GM12878 (cell line): Measurements from ENCODE around the gene FAM217B. TPM values are rescaled to one million over a fixed set of nuclear protein-coding genes. Genes with fewer than 3 reads are reported as not detected.

Source experiments
- ATAC-seq: fragments of 200-7000 bp; cut with Tn5 transposase; 3 replicates; pipeline ENCODE4 v1.9.1; 2020; ENCODE audit warnings: mild to moderate bottlenecking, moderate library complexity
- BruUV-seq: library from RNA; stranded (reverse); fragments of 400-500 nt; replicated peaks from 2 replicates; lab custom pipeline; 2021; lab: Mats Ljungman, UMichigan
- CTCF ChIA-PET: fragments of 300-600 bp; sonication (Branson Sonifier 250); formaldehyde crosslinking; extraction: SDS; loops from one replicate; lab custom pipeline; 2021; ENCODE audit warnings: inconsistent platforms; lab: Yijun Ruan, JAX
- POLR2A ChIA-PET: fragments of 350-600 bp; formaldehyde crosslinking; extraction: SDS; loops from one replicate; lab custom pipeline; 2021; ENCODE audit warnings: inconsistent platforms; lab: Charles Lee
- RAD21 ChIA-PET: fragments of 300-600 bp; sonication (Branson Sonifier 250); formaldehyde crosslinking; loops from one replicate; lab custom pipeline; 2023; ENCODE audit warnings: antibody characterized with exemption; ENCODE audit not compliant: unreplicated experiment; lab: Charles Lee
- SMC1A ChIA-PET: fragments of 300-600 bp; sonication (Branson Sonifier 250); formaldehyde crosslinking; loops from one replicate; lab custom pipeline; 2023; ENCODE audit not compliant: unreplicated experiment, uncharacterized antibody; lab: Charles Lee
- DNase-seq: peaks from one replicate; pipeline ENCODE4 v3.0.0-alpha.2; 2011; ENCODE audit warnings: low read depth, low spot score
- FAIRE-seq: peaks from 3 replicates; lab custom pipeline; 2011; peaks lifted over from hg19 to GRCh38; lab: Jason Lieb, UNC
- H2AFZ ChIP-seq: 2 replicates; pipeline ENCODE4 v1.6.0; 2011; ENCODE audit warnings: low read depth, low read length, control low read depth; ENCODE audit not compliant: control insufficient read depth
- H3K27ac ChIP-seq: 2 replicates; pipeline ENCODE4 v1.5.1; 2011; ENCODE audit warnings: control low read depth; ENCODE audit not compliant: control insufficient read depth, insufficient read depth
- H3K27me3 ChIP-seq, 2 experiments: replicated peaks in 1 of 2; 2 replicates each; pipeline versions ENCODE4 v1.6.0 to v1.6.1; 2011; ENCODE audit warnings: low read length in 1 of 2; ENCODE audit not compliant: control insufficient read depth in 2 of 2, insufficient read depth in 2 of 2
- H3K36me3 ChIP-seq, 2 experiments: 2 replicates each; pipeline ENCODE4 v1.5.1; 2011; ENCODE audit warnings: low read length in 1 of 2; ENCODE audit not compliant: control insufficient read depth in 2 of 2, insufficient read depth in 2 of 2
- H3K4me1 ChIP-seq: 2 replicates; pipeline ENCODE4 v1.6.1; 2011; ENCODE audit warnings: mild to moderate bottlenecking, low read length, moderate library complexity, mixed read lengths; ENCODE audit not compliant: control insufficient read depth, insufficient read depth
- H3K4me2 ChIP-seq: 2 replicates; pipeline ENCODE4 v1.6.0; 2011; ENCODE audit warnings: control low read depth; ENCODE audit not compliant: control insufficient read depth, insufficient read depth
- H3K4me3 ChIP-seq: fragments of 200-600 bp; sonication (generic); 2 replicates; pipeline ENCODE4 v1.5.1; 2016
- H3K79me2 ChIP-seq: 2 replicates; pipeline ENCODE4 v1.6.0; 2011; ENCODE audit warnings: low read length; ENCODE audit not compliant: control insufficient read depth, insufficient read depth
- H3K9ac ChIP-seq: 2 replicates; pipeline ENCODE4 v1.8.0; 2011; ENCODE audit warnings: low read length, control low read depth, mixed read lengths; ENCODE audit not compliant: control insufficient read depth, insufficient read depth
- H3K9me3 ChIP-seq: replicated peaks from 3 replicates; pipeline ENCODE4 v1.5.1; 2011; ENCODE audit warnings: mild to moderate bottlenecking, low read length; ENCODE audit not compliant: control insufficient read depth, insufficient read depth
- H4K20me1 ChIP-seq: 2 replicates; pipeline ENCODE4 v1.6.0; 2011; ENCODE audit not compliant: control insufficient read depth, insufficient read depth
- ATF7 ChIP-seq: fragments of 450-650 bp; IDR thresholded peaks from 2 replicates; pipeline ENCODE4 v1.6.1; 2016; ENCODE audit warnings: low read depth, mild to moderate bottlenecking
- ESRRA ChIP-seq: IDR thresholded peaks from 2 replicates; pipeline ENCODE4 v1.6.1; 2012; ENCODE audit warnings: mild to moderate bottlenecking, low read length, improper control_type of control experiment
- FOS ChIP-seq: IDR thresholded peaks from 3 replicates; pipeline ENCODE4 v1.6.1; 2011; ENCODE audit warnings: borderline replicate concordance; ENCODE audit not compliant: insufficient read length; ENCODE audit errors: extremely low read depth
- FOXK2 ChIP-seq: fragments of 450-650 bp; IDR thresholded peaks from 2 replicates; pipeline ENCODE4 v1.6.1; 2017; ENCODE audit warnings: mild to moderate bottlenecking, moderate library complexity
- GABPA ChIP-seq: IDR thresholded peaks from 2 replicates; pipeline ENCODE4 v1.6.1; 2014; ENCODE audit warnings: antibody characterized with exemption, low read depth, mild to moderate bottlenecking, inconsistent platforms
- KAT2A ChIP-seq: conservative IDR thresholded peaks from 2 replicates; pipeline ENCODE4 v1.6.1; 2011; ENCODE audit warnings: low read depth, low read length; ENCODE audit not compliant: control insufficient read depth
- MXI1 ChIP-seq: fragments of 150-350 bp; IDR thresholded peaks from 2 replicates; pipeline ENCODE4 v1.6.1; 2011; ENCODE audit warnings: low read depth, mild to moderate bottlenecking, inconsistent platforms, low read length, improper control_type of control experiment
- MYC ChIP-seq: IDR thresholded peaks from 2 replicates; pipeline ENCODE4 v1.6.1; 2011; ENCODE audit warnings: mild to moderate bottlenecking, low read length, moderate library complexity, inconsistent platforms; ENCODE audit not compliant: insufficient read depth, insufficient replicate concordance, insufficient read length, severe bottlenecking
- NR2C2 ChIP-seq: IDR thresholded peaks from 2 replicates; pipeline ENCODE4 v1.6.1; 2011; ENCODE audit warnings: borderline replicate concordance, low read depth; ENCODE audit not compliant: control insufficient read depth, insufficient read length
- PBX3 ChIP-seq: IDR thresholded peaks from 2 replicates; pipeline ENCODE4 v1.6.1; 2011; ENCODE audit warnings: mild to moderate bottlenecking, low read depth, low read length, moderate library complexity; ENCODE audit not compliant: insufficient replicate concordance
- POLR2AphosphoS2 ChIP-seq: IDR thresholded peaks from 2 replicates; pipeline ENCODE4 v1.6.1; 2011; ENCODE audit warnings: low read depth, mild to moderate bottlenecking, low read length, improper control_type of control experiment, moderate library complexity
- SUZ12 ChIP-seq: fragments of 200-600 bp; sonication (generic); IDR thresholded peaks from one replicate; pipeline ENCODE4 v1.6.1; 2018; ENCODE audit warnings: antibody characterized with exemption, mild to moderate bottlenecking; ENCODE audit not compliant: unreplicated experiment
- TARDBP ChIP-seq: IDR thresholded peaks from 2 replicates; pipeline ENCODE4 v1.6.1; 2016; ENCODE audit warnings: borderline replicate concordance
- ZBTB4 ChIP-seq: fragments of 450-650 bp; formaldehyde crosslinking; IDR thresholded peaks from 2 replicates; pipeline ENCODE4 v1.4.0; 2022; ENCODE audit warnings: mild to moderate bottlenecking, moderate library complexity
- ZNF687 ChIP-seq: fragments of 450-650 bp; IDR thresholded peaks from 2 replicates; pipeline ENCODE4 v1.6.1; 2017; ENCODE audit warnings: mild to moderate bottlenecking, moderate library complexity
- WGBS: methylation state at CpG from one replicate; pipeline ENCODE4 v1.1.6; 2016; ENCODE audit warnings: low lambda C conversion rate; ENCODE audit not compliant: insufficient replicate concordance, insufficient coverage; ENCODE audit errors: missing lambda C conversion rate; 5-methylcytosine and 5-hydroxymethylcytosine counted together
- in situ Hi-C: fragments of 300-500 bp; cut with MboI; formaldehyde crosslinking; loops from 9 replicates; pipeline ENCODE4 v1.14.3; 2018; ENCODE audit warnings: mixed read lengths
- intact Hi-C: fragments of 100-400 bp; cut with micrococcal nuclease; formaldehyde crosslinking; loops from one replicate; pipeline ENCODE4 v1.14.2; 2022; ENCODE audit not compliant: unreplicated experiment
- polyA plus RNA-seq, 11 experiments: library from polyadenylated mRNA; depleted of rRNA in 4 of 11; unstranded in 6 of 11; stranded (reverse) in 5 of 11; fragments of >200 nt; fragmentation: Nextera tagmentation in 4 of 11; fragmentation: Illumina TruSeq in 1 of 11; extraction: Ambion mirVana in 4 of 11; extraction: Trizol in 1 of 11; gene quantifications; 1 replicate in 1 of 11; 2 replicates in 10 of 11; pipeline versions ENCODE4 v1.2.1 to v1.2.3, GENCODE V29; 2011 to 2016; ENCODE audit warnings: inconsistent platforms in 2 of 11, missing spikeins in 2 of 11, low read depth in 1 of 11
- total RNA-seq, 4 experiments: library from RNA; depleted of rRNA in 3 of 4; stranded (reverse); fragments of >200 nt in 3 of 4; fragmentation: Illumina TruSeq in 1 of 4; extraction: Trizol in 1 of 4; gene quantifications; 2 replicates each; pipeline versions ENCODE4 v1.2.1 to v1.2.3, GENCODE V29; 2013 to 2021

Gene FAM217B
- total and polyA plus RNA-seq, 10 of the 15 experiments (the other 5 are each of a cell fraction or from before 2014, with no cell fraction given), result 6.3 to 18.3 (median 10.6) TPM

GRCh38 chr20:59994697-59995122, 54.5 kb downstream of the FAM217B start:
- CTCF ChIA-PET, result no interaction called here
- no peak for TF ChIP-seq ESRRA
- no peak for TF ChIP-seq FOS
- TF ChIP-seq SUZ12, result no peak
- TF ChIP-seq GABPA, result no peak
- no peak for TF ChIP-seq FOXK2
- peak; percentile 15 for TF ChIP-seq PBX3
- no peak for TF ChIP-seq NR2C2
- TF ChIP-seq TARDBP, result no peak
- TF ChIP-seq KAT2A, result no peak
- TF ChIP-seq ZBTB4 (CRISPR knock-in tag), result no peak
- TF ChIP-seq MYC, result no peak
- no peak for TF ChIP-seq ATF7
- TF ChIP-seq POLR2AphosphoS2, result no peak
- TF ChIP-seq ZNF687, result no peak
- TF ChIP-seq MXI1, result no peak

More at GRCh38 chr20:59994697-59995122, 54.5 kb downstream of the FAM217B start:
- H2AFZ ChIP-seq, result no peak overlapping the region
- H3K27ac ChIP-seq, result no peak overlapping the region
- DNase-seq (no peak), FAIRE-seq (no peak), ATAC-seq (no peak)
- no peaks in the 10 kb centered on the region for H4K20me1 ChIP-seq
- no peak overlapping the region for H3K4me2 ChIP-seq
- 50% methylated on average over 4 of the region's 5 CpGs for WGBS
- in situ Hi-C loops, result no loop called here
- no peaks in the 10 kb centered on the region for H3K4me1 ChIP-seq
- RAD21 ChIA-PET, result no interaction called here
- no peak overlapping the region for H3K4me3 ChIP-seq
- POLR2A ChIA-PET, result no interaction called here
- H3K9me3 ChIP-seq, result no peaks in the 10 kb centered on the region
- SMC1A ChIA-PET, result no interaction called here
- no peaks in the 10 kb centered on the region for H3K79me2 ChIP-seq
- intact Hi-C loops, result no loop called here
- no TSS peak for BruUV-seq
- H3K36me3 ChIP-seq, result no peaks in the 10 kb centered on the region
- H3K9ac ChIP-seq, result no peak overlapping the region
- no peaks in the 10 kb centered on the region for H3K27me3 ChIP-seq
